ENCODE results near the gene CRADD. TPM values are rescaled to one million over a fixed set of nuclear protein-coding genes. Genes with fewer than 3 reads are reported as not detected.

The CRADD gene
- total RNA-seq, 1 donor from 2014 or later: 9.8 TPM

- no peak overlapping the region for H3K27ac Mint-ChIP-seq (ENCODE audit: unreplicated experiment)
- H3K4me1 Mint-ChIP-seq: peaks cover 4% of the 10 kb centered on the region
- no peaks in the 10 kb centered on the region for H3K27me3 Mint-ChIP-seq (ENCODE audit: low read depth)
- DNase-seq (ENCODE audit: low read depth, low spot score): no peak
- TF ChIP-seq CTCF (conservative IDR thresholded peaks at IDR 0.05): no peak
- H3K36me3 Mint-ChIP-seq (ENCODE audit: low read depth): peaks cover 10% of the 10 kb centered on the region
- peaks cover 12% of the 10 kb centered on the region for H3K9me3 Mint-ChIP-seq
- no peak overlapping the region for H3K4me3 Mint-ChIP-seq
These were observed 28.1 kb downstream of the CRADD start for GRCh38 chr12:93705237-93705636.

GRCh38 chr12:93706387-93706786, 29.2 kb downstream of the CRADD start:
- DNase-seq (ENCODE audit: low read depth, low spot score): no peak
- no peak overlapping the region for H3K4me3 Mint-ChIP-seq
- peaks cover 10% of the 10 kb centered on the region for H3K36me3 Mint-ChIP-seq (ENCODE audit: low read depth)
- H3K4me1 Mint-ChIP-seq: peaks cover under 1% of the 10 kb centered on the region
- TF ChIP-seq CTCF (conservative IDR thresholded peaks at IDR 0.05): no peak
- no peak overlapping the region for H3K27ac Mint-ChIP-seq (ENCODE audit: unreplicated experiment)
- H3K27me3 Mint-ChIP-seq (ENCODE audit: low read depth): no peaks in the 10 kb centered on the region
- H3K9me3 Mint-ChIP-seq: peaks cover 12% of the 10 kb centered on the region

DNA sequence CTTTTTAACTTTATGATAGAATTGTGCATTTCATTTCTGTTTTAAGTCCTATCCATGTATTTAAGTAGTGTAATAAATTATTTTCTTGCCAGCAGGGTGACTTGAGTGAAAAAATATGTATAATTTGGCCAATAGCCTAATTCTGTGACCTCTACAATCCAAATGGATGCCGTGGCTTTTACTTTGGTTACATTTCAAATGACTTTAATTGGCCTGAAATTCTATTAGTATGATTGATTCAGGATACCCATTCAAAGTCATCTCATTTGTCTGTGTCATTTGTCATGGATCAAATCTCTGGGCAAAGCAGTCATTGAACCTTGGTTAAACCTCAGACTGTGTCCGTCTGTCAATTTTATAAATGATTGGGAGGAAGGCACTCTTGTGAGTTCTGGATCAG, 29.6 kb downstream of the CRADD start:
- Mint-ChIP-seq H3K27me3 (ENCODE audit: low read depth) (no peaks in the 10 kb centered on the region), H3K36me3 (ENCODE audit: low read depth) (peaks cover 10% of the 10 kb centered on the region), H3K4me1 (no peaks in the 10 kb centered on the region), H3K27ac (ENCODE audit: unreplicated experiment) (no peak overlapping the region), H3K9me3 (peaks cover 12% of the 10 kb centered on the region), H3K4me3 (no peak overlapping the region)
- no peak for TF ChIP-seq CTCF (conservative IDR thresholded peaks at IDR 0.05)
- DNase-seq (ENCODE audit: low read depth, low spot score): no peak

- Mint-ChIP-seq H3K4me1 (no peaks in the 10 kb centered on the region), H3K27me3 (ENCODE audit: low read depth) (no peaks in the 10 kb centered on the region), H3K9me3 (peaks cover 12% of the 10 kb centered on the region), H3K36me3 (ENCODE audit: low read depth) (peaks cover 12% of the 10 kb centered on the region), H3K4me3 (no peak overlapping the region), H3K27ac (ENCODE audit: unreplicated experiment) (no peak overlapping the region)
- no peak for TF ChIP-seq CTCF (conservative IDR thresholded peaks at IDR 0.05)
- no peak for DNase-seq (ENCODE audit: low read depth, low spot score)
These were observed 30.7 kb downstream of the CRADD start for GRCh38 chr12:93707836-93708235.

GRCh38 chr12:93708952-93709351, 31.8 kb downstream of the CRADD start:
- peaks cover 12% of the 10 kb centered on the region for H3K9me3 Mint-ChIP-seq
- no peak for DNase-seq (ENCODE audit: low read depth, low spot score)
- peaks cover 12% of the 10 kb centered on the region for H3K36me3 Mint-ChIP-seq (ENCODE audit: low read depth)
- peaks cover 1% of the 10 kb centered on the region for H3K4me1 Mint-ChIP-seq
- TF ChIP-seq CTCF (conservative IDR thresholded peaks at IDR 0.05): no peak
- H3K27me3 Mint-ChIP-seq (ENCODE audit: low read depth): no peaks in the 10 kb centered on the region
- H3K27ac Mint-ChIP-seq (ENCODE audit: unreplicated experiment): no peak overlapping the region
- no peak overlapping the region for H3K4me3 Mint-ChIP-seq

DNA sequence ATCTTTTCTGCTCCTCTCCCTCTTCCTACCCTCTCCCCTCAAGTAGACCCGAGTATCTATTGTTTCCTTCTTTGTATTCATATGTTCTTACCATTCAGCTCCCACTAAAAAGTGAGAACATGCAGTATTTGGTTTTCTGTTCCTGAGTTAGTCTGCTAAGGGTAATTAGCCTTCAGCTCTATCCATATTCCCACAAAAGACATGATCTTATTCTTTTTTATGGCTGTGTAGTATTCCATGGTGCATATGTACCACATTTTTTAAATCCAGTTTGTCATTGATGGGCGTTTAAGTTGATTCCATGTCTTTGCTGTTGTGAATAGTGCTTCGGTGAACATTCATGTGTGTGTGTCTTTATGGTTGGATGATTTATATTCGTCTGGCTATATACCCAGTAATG, 32.2 kb downstream of the CRADD start:
- Mint-ChIP-seq H3K27me3 (ENCODE audit: low read depth) (no peaks in the 10 kb centered on the region), H3K36me3 (ENCODE audit: low read depth) (peaks cover 12% of the 10 kb centered on the region), H3K9me3 (peaks cover 12% of the 10 kb centered on the region), H3K4me3 (no peak overlapping the region), H3K27ac (ENCODE audit: unreplicated experiment) (no peak overlapping the region), H3K4me1 (peaks cover 5% of the 10 kb centered on the region)
- TF ChIP-seq CTCF (conservative IDR thresholded peaks at IDR 0.05): no peak
- DNase-seq (ENCODE audit: low read depth, low spot score): no peak
